Measurements from ENCODE around the gene NPS.

NPS gene

GRCh38 chr10:127561647-127562046 lies 12.5 kb downstream of the NPS start:
- DNase-seq (ENCODE audit: low read depth), result no peak

- no peak for DNase-seq (ENCODE audit: low read depth)
Observed at GRCh38 chr10:127563718-127564553, 14.8 kb downstream of the NPS start.

GRCh38 chr10:127564644-127565043 lies 15.5 kb downstream of the NPS start:
- no peak for DNase-seq (ENCODE audit: low read depth)

- DNase-seq (ENCODE audit: low read depth), result no peak
Observed at GRCh38 chr10:127565583-127565982, 16.5 kb downstream of the NPS start.

GRCh38 chr10:127569210-127569609 lies 20.1 kb downstream of the NPS start:
- DNase-seq (ENCODE audit: low read depth), result no peak

- no peak for DNase-seq (ENCODE audit: low read depth)
Observed at GRCh38 chr10:127570036-127570435, 20.9 kb downstream of the NPS start.

GRCh38 chr10:127571386-127571785 lies 22.3 kb downstream of the NPS start:
- no peak for DNase-seq (ENCODE audit: low read depth)

GRCh38 chr10:127576051-127576450 lies 26.9 kb downstream of the NPS start:
- no peak for DNase-seq (ENCODE audit: low read depth)

- no peak for DNase-seq (ENCODE audit: low read depth)
Observed at GRCh38 chr10:127576740-127577161, 27.6 kb downstream of the NPS start.

- DNase-seq (ENCODE audit: low read depth), result no peak
Observed at GRCh38 chr10:127577376-127578258, 28.5 kb downstream of the NPS start.

GRCh38 chr10:127578259-127578960 lies 29.3 kb downstream of the NPS start:
- no peak for DNase-seq (ENCODE audit: low read depth)

- no peak for DNase-seq (ENCODE audit: low read depth)
Observed at GRCh38 chr10:127578961-127579305, 29.8 kb downstream of the NPS start.

GRCh38 chr10:127579640-127580039 lies 30.5 kb downstream of the NPS start:
- DNase-seq (ENCODE audit: low read depth), result no peak

GRCh38 chr10:127580822-127581221 lies 31.7 kb downstream of the NPS start:
- no peak for DNase-seq (ENCODE audit: low read depth)

- DNase-seq (ENCODE audit: low read depth), result no peak
Observed at GRCh38 chr10:127585519-127586023, 36.5 kb downstream of the NPS start.

- DNase-seq (ENCODE audit: low read depth), result no peak
Observed at GRCh38 chr10:127587668-127588365, 38.7 kb downstream of the NPS start.

- DNase-seq (ENCODE audit: low read depth), result no peak
Observed at GRCh38 chr10:127592586-127592985, 43.5 kb downstream of the NPS start.

- DNase-seq (ENCODE audit: low read depth), result no peak
Observed at GRCh38 chr10:127600479-127600878, 51.4 kb downstream of the NPS start.
